ENCODE data around the gene MIXL1.
"Not testable (repeated sequence)": the region's sequence is repeated elsewhere in the genome, so short reads cannot be mapped to it uniquely, and the experiment has no call there.

The MIXL1 gene

DNA sequence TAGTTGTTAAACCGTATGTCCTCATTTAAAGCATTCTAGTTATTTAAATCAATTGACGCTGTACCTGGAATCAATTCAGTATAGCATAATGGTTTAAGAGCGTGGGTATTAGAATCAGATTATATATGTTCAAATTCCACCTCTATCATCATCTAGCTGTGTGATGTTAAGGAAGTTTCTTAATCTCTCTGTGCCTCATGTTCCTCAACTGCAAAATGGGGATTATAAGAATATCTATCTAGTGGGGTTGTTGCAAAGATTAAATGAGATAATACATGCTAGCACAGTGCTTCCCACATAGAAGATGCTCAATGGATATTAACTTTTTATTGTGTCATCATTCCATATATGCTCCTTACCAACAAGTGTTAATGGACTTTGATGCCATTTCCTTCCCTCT is 16.0 kb downstream of the MIXL1 start:
- no peak for DNase-seq (ENCODE audit: low spot score)
- ChIA-PET POLR2A (ENCODE audit: low non-redundant PET) (no interaction called here), CTCF (interaction anchor here (0.5 kb wide), 1 partner anchor 118 kb away, joined by 3 read pairs; no protein-coding TSS in a partner anchor)
- no peak overlapping the region for H3K27ac ChIP-seq
- TF ChIP-seq, protein P1, sequence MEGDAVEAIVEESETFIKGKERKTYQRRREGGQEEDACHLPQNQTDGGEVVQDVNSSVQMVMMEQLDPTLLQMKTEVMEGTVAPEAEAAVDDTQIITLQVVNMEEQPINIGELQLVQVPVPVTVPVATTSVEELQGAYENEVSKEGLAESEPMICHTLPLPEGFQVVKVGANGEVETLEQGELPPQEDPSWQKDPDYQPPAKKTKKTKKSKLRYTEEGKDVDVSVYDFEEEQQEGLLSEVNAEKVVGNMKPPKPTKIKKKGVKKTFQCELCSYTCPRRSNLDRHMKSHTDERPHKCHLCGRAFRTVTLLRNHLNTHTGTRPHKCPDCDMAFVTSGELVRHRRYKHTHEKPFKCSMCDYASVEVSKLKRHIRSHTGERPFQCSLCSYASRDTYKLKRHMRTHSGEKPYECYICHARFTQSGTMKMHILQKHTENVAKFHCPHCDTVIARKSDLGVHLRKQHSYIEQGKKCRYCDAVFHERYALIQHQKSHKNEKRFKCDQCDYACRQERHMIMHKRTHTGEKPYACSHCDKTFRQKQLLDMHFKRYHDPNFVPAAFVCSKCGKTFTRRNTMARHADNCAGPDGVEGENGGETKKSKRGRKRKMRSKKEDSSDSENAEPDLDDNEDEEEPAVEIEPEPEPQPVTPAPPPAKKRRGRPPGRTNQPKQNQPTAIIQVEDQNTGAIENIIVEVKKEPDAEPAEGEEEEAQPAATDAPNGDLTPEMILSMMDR (conservative IDR thresholded peaks at IDR 0.05; ENCODE audit: low read depth), result no peak

- TF ChIP-seq, protein P1 (conservative IDR thresholded peaks at IDR 0.05; ENCODE audit: low read depth), result no peak
- ChIA-PET CTCF (interaction anchor here (0.7 kb wide), 1 partner anchor 80 kb away, joined by 3 read pairs; no protein-coding TSS in a partner anchor), POLR2A (ENCODE audit: low non-redundant PET) (no interaction called here)
- no peak for DNase-seq (ENCODE audit: low spot score)
- no peak overlapping the region for H3K27ac ChIP-seq
Observed at GRCh38 chr1:226248091-226248490, 24.6 kb downstream of the MIXL1 start.

DNA sequence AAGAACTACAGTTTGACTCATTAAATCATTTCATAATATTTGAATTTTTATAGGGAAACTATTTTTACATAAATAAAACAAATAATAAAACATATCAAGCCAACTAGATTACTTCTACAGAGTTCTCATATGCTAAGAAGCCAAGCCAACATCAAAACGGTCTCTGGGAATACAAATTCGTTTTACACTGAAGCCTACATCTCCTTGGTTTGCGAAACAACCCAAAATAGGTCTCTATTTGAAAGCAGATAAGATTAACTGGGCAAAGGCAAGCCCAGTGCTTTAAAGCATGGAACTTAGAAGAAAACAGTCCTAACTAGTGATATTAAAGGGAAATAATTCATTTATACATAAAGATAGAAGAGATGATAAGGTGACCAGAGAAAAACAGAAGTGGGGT is 25.3 kb downstream of the MIXL1 start:
- no peak for DNase-seq (ENCODE audit: low spot score)
- TF ChIP-seq, protein P1 (conservative IDR thresholded peaks at IDR 0.05; ENCODE audit: low read depth), result no peak
- CTCF ChIA-PET, result no interaction called here
- POLR2A ChIA-PET (ENCODE audit: low non-redundant PET), result no interaction called here
- no peak overlapping the region for H3K27ac ChIP-seq

- no peak for DNase-seq (ENCODE audit: low spot score)
- no peak overlapping the region for H3K27ac ChIP-seq
- ChIA-PET CTCF (no interaction called here), POLR2A (ENCODE audit: low non-redundant PET) (no interaction called here)
- TF ChIP-seq, protein P1 (conservative IDR thresholded peaks at IDR 0.05; ENCODE audit: low read depth), result no peak
Observed at GRCh38 chr1:226250511-226250910, 27.0 kb downstream of the MIXL1 start.

GRCh38 chr1:226252841-226253240 is 29.4 kb downstream of the MIXL1 start:
- POLR2A ChIA-PET (ENCODE audit: low non-redundant PET); DNase-seq (ENCODE audit: low spot score); H3K27ac ChIP-seq: not testable (repeated sequence)
- CTCF ChIA-PET, result interaction anchor here (0.7 kb wide), 1 partner anchor 130 kb away, joined by 5 read pairs; no protein-coding TSS in a partner anchor

DNA sequence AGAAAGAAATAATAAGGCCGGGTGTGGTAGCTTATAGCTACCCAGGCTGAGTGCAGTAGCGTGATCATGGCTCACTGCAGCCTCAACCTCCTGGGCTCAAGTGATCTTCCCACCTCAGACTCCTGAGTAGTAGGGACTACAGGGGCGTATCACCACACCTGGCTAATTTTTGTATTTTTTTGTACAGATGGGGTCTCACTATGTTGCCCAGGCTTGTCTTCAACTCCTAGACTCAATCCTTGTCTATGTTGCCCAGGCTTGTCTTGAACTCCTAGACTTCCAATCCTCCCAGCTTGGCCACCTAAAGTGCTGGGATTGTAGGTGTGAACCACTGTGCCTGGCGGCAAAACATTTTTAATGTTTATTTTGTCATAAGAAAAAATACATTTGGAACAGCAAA is 30.5 kb downstream of the MIXL1 start:
- no peak overlapping the region for H3K27ac ChIP-seq
- ChIA-PET POLR2A (ENCODE audit: low non-redundant PET) (no interaction called here), CTCF (interaction anchor here (0.6 kb wide), 2 partner anchors 10 to 238 kb away, joined by 3 to 4 read pairs; no protein-coding TSS in a partner anchor)
- TF ChIP-seq, protein P1 (conservative IDR thresholded peaks at IDR 0.05; ENCODE audit: low read depth), result no peak
- no peak for DNase-seq (ENCODE audit: low spot score)

- POLR2A ChIA-PET (ENCODE audit: low non-redundant PET), result interaction anchor here (0.7 kb wide), 1 partner anchor 17 kb away, joined by 3 read pairs; no protein-coding TSS in a partner anchor
- DNase-seq (ENCODE audit: low spot score), result no peak
- no peak overlapping the region for H3K27ac ChIP-seq
- TF ChIP-seq, protein P1 (conservative IDR thresholded peaks at IDR 0.05; ENCODE audit: low read depth), result no peak
- CTCF ChIA-PET, result interaction anchor here (0.6 kb wide), 1 partner anchor 25 kb away, joined by 5 read pairs; no protein-coding TSS in a partner anchor
Observed at GRCh38 chr1:226255380-226255779, 31.9 kb downstream of the MIXL1 start.

Data from RWPE1 (cell line).